Measurements from ENCODE around the gene ZNF316.
"Not testable (repeated sequence)": the region's sequence is repeated elsewhere in the genome, so short reads cannot be mapped to it uniquely, and the experiment has no call there.

The ZNF316 gene

DNA sequence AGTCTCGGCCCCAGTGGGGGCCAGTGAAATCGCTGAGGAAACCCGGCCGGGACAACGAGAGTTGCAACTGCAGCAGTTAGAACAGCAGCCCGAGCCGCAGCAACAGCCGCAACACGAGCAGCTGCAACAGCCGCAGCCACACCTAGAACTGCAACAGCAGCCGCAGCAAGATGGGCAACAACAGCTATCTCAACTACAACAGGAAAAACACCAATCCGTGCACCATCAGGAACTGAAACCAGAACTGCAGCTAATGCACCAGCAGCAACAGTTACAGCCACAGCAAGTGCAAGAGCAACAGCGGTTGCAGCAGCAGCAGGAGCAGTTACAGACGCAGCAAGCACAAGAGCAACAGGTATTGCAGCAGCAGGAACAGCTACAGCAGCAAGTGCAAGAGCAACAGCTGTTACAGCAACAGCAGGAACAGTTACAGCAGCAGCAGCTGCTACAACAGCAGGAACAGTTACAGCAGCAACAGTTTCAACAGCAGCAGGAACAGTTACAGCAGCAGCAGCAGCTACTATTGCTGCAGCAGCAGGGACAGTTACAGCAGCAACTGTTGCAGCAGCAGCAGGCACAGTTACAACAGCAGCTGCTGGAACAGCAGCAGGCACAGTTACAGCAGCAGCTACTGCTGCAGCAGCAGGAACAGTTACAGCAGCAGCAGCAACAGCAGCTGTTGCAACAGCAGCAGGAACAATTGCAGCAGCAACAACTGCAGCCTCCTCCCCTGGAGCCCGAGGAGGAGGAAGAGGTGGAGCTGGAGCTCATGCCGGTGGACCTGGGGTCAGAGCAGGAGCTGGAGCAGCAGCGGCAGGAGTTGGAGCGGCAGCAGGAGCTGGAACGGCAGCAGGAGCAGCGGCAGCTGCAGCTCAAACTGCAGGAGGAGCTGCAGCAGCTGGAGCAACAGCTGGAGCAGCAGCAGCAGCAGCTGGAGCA is 15.7 kb upstream of the ZNF316 start:
- peaks cover 0 to 3% (median 0%) of the 10 kb centered on the region in 5 donors for H3K4me1 ChIP-seq (ENCODE audit: control insufficient read depth in 5 of 5, insufficient read depth in 5 of 5, low read length in 5 of 5)
- no peak overlapping the region for H3K27ac ChIP-seq (ENCODE audit: low read depth, low read length)
- H3K4me3 ChIP-seq (ENCODE audit: low read depth in 1 of 5, low read length in 5 of 5) = no peak overlapping the region
- peaks cover 0 to 34% (median 16%) of the 10 kb centered on the region in 5 donors for H3K36me3 ChIP-seq (ENCODE audit: control insufficient read depth in 5 of 5, insufficient read depth in 5 of 5, low read length in 5 of 5)
- H3K9me3 ChIP-seq (ENCODE audit: control insufficient read depth in 5 of 5, low read length in 5 of 5) = no peaks in the 10 kb centered on the region
- no peak overlapping the region for H3K9ac ChIP-seq (ENCODE audit: low read length in 5 of 5)
- peaks cover 0 to 8% (median 0%) of the 10 kb centered on the region in 5 donors for H3K27me3 ChIP-seq (ENCODE audit: control insufficient read depth in 5 of 5, insufficient read depth in 4 of 5, low read length in 5 of 5)

DNA sequence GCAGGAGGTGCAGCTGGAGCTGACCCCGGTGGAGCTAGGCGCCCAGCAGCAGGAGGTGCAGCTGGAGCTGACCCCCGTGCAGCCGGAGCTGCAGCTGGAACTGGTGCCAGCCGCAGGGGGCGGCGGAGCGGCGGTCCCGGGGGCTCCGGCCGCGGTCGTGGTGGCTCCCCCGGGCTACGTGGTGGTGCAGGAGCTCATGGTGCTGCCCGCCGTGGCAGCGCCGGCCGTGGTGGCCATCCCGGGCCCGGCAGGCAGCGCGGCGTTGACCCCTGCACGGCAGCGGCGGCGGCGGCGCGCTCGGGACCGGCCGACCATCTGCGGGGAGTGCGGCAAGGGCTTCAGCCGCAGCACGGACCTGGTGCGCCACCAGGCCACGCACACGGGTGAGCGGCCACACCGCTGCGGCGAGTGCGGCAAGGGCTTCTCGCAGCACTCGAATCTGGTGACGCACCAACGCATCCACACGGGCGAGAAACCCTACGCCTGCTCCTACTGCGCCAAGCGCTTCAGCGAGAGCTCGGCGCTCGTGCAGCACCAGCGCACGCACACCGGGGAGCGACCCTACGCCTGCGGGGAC is 14.9 kb upstream of the ZNF316 start:
- peaks cover 0 to 33% (median 16%) of the 10 kb centered on the region in 5 donors for H3K36me3 ChIP-seq (ENCODE audit: control insufficient read depth in 5 of 5, insufficient read depth in 5 of 5, low read length in 5 of 5)
- H3K27me3 ChIP-seq (ENCODE audit: control insufficient read depth in 5 of 5, insufficient read depth in 4 of 5, low read length in 5 of 5) = peaks cover 0 to 1% (median 0%) of the 10 kb centered on the region in 5 donors
- no peak overlapping the region for H3K4me3 ChIP-seq (ENCODE audit: low read depth in 1 of 5, low read length in 5 of 5)
- H3K27ac ChIP-seq (ENCODE audit: low read depth, low read length) = no peak overlapping the region
- no peaks in the 10 kb centered on the region for H3K4me1 ChIP-seq (ENCODE audit: control insufficient read depth in 5 of 5, insufficient read depth in 5 of 5, low read length in 5 of 5)
- no peak overlapping the region for H3K9ac ChIP-seq (ENCODE audit: low read length in 5 of 5)
- H3K9me3 ChIP-seq (ENCODE audit: control insufficient read depth in 5 of 5, low read length in 5 of 5) = no peaks in the 10 kb centered on the region

DNA sequence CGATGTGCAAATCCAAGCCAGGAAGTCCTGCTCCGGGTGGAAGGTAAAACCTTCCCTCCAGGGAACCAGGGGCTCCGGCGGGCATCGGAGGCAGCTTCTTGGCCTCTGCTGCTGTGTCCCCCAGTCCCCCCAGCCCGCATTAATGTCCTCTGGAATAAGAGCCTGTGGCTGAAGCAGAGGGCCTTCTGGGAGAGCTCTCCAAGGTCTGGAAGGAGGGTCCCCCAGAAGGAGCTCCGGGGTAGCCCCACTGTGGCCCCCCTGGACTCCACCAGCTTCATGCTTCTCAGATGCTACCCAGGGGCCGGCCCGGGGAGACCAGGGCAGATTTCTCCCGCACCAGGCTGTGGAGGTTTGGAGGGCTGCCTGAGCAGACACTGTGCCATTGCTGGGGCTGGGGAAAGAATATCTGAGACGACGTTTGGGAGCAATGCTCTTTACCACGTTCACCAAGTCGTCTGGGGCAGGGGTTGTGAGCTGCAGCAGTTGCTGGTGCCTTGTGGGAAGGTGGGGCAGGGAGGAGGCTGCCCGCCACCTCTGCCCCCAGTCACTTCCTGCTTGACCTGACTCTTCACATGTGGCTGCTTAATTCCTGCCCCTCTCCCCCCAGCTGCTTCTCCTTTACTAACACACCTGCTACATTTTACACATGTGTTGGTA is 13.4 kb upstream of the ZNF316 start:
- peaks cover 0 to 28% (median 16%) of the 10 kb centered on the region in 5 donors for H3K36me3 ChIP-seq (ENCODE audit: control insufficient read depth in 5 of 5, insufficient read depth in 5 of 5, low read length in 5 of 5)

DNA sequence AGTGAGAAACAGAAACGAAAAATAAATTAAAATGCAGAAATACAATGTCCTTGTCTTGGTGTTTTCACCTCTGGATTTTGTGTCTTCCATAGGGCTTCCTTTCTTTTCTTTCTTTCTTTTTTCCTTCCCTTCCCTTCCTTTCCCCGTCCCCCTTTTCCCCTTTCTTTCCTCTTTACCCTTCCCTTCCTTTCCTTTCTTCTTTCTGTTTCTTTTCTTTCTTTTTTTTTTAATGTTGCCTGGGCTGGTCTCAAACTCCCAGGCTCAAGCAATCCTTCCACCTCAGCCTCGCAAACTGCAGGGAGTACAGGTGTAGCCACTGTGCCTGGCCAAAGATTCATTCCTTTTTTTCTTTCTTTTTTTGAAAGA is 12.9 kb upstream of the ZNF316 start:
- Histone ChIP-seq H3K27ac (ENCODE audit: low read depth, low read length) (no peak overlapping the region), H3K27me3 (ENCODE audit: control insufficient read depth in 5 of 5, insufficient read depth in 4 of 5, low read length in 5 of 5) (no peaks in the 10 kb centered on the region), H3K4me3 (ENCODE audit: low read depth in 1 of 5, low read length in 5 of 5) (no peak overlapping the region)

More for the DNA sequence above, 13.4 kb upstream of the ZNF316 start:
- Histone ChIP-seq H3K9me3 (ENCODE audit: control insufficient read depth in 5 of 5, low read length in 5 of 5) (no peaks in the 10 kb centered on the region), H3K9ac (ENCODE audit: low read length in 5 of 5) (no peak overlapping the region), H3K4me1 (ENCODE audit: control insufficient read depth in 5 of 5, insufficient read depth in 5 of 5, low read length in 5 of 5) (no peaks in the 10 kb centered on the region), H3K4me3 (ENCODE audit: low read depth in 1 of 5, low read length in 5 of 5) (no peak overlapping the region), H3K27ac (ENCODE audit: low read depth, low read length) (no peak overlapping the region), H3K27me3 (ENCODE audit: control insufficient read depth in 5 of 5, insufficient read depth in 4 of 5, low read length in 5 of 5) (no peaks in the 10 kb centered on the region)

DNA sequence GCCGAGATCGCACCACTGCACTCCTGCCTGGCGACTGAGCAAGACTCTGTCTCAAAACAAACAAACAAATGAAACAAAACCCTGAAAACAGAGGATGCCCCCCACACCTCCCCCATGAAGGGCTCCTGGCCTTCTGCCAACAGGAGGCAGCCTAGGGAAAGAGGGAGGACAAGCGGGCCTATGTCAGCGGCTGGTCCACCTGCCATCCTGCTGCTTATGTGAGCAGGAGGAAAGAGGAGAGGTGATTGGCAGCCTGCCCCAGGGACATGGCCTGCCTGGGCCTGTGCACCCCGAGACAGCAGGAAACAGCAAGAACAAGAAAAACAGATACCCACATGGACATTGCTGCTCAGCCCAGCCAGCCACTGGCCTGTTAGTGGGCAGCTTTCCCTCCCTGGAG is 9.1 kb upstream of the ZNF316 start:
- Histone ChIP-seq H3K4me3 (ENCODE audit: low read depth in 1 of 5, low read length in 5 of 5) (no peak overlapping the region), H3K9ac (ENCODE audit: low read length in 5 of 5) (no peak overlapping the region), H3K27me3 (ENCODE audit: control insufficient read depth in 5 of 5, insufficient read depth in 4 of 5, low read length in 5 of 5) (peaks cover 0 to 3% (median 0%) of the 10 kb centered on the region in 5 donors), H3K36me3 (ENCODE audit: control insufficient read depth in 5 of 5, insufficient read depth in 5 of 5, low read length in 5 of 5) (peaks cover 0 to 11% (median 4%) of the 10 kb centered on the region in 5 donors), H3K4me1 (ENCODE audit: control insufficient read depth in 5 of 5, insufficient read depth in 5 of 5, low read length in 5 of 5) (no peaks in the 10 kb centered on the region), H3K27ac (ENCODE audit: low read depth, low read length) (no peak overlapping the region), H3K9me3 (ENCODE audit: control insufficient read depth in 5 of 5, low read length in 5 of 5) (no peaks in the 10 kb centered on the region)

More for the DNA sequence above, 12.9 kb upstream of the ZNF316 start:
- Histone ChIP-seq H3K9me3 (ENCODE audit: control insufficient read depth in 5 of 5, low read length in 5 of 5) (no peaks in the 10 kb centered on the region), H3K9ac (ENCODE audit: low read length in 5 of 5) (no peak overlapping the region), H3K36me3 (ENCODE audit: control insufficient read depth in 5 of 5, insufficient read depth in 5 of 5, low read length in 5 of 5) (peaks cover 0 to 28% (median 16%) of the 10 kb centered on the region in 5 donors), H3K4me1 (ENCODE audit: control insufficient read depth in 5 of 5, insufficient read depth in 5 of 5, low read length in 5 of 5) (no peaks in the 10 kb centered on the region)

DNA sequence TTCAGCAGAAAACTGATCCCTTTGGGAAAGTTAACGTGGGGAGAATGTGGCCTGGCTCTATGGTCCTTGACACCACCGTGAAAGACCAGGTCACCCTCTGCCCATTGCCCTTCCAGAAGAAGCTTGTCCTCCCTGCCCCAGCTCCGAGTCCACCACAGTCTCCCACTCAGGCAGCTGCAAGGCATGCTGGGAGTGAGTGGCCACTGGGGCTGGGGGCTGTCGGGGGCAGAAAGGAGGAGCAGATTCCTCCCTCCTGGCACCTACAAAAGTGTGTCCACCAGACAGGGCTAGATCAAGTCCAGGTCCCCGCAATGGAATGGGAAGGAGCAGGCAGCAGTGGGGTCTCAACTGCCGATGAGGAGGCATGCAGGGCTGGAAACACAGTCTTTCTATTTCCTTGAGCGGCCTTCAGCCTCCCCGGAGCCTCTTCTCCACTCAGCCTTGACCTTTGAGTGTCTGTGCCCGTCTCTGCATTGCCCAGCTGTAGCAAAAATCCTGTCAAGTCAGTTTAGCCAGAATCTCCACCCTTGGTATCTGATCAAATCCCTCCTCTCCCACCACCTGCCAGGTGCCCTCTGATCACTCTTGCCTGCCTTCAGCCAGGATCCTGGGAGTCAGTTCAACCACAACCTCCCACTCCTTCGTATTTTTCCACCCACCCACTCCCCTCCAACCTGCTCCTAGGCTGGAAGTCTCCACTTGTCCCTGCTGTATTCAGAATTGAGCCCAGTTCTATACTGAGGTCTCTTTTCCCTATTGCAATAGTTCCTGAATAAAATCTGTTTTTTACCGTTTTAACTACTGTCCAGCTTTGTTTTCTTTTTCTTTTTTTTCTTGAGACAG is 6.9 kb upstream of the ZNF316 start:
- no peaks in the 10 kb centered on the region for H3K36me3 ChIP-seq (ENCODE audit: control insufficient read depth in 5 of 5, insufficient read depth in 5 of 5, low read length in 5 of 5)
- H3K4me3 ChIP-seq (ENCODE audit: low read depth in 1 of 5, low read length in 5 of 5) = no peak overlapping the region
- H3K4me1 ChIP-seq (ENCODE audit: control insufficient read depth in 5 of 5, insufficient read depth in 5 of 5, low read length in 5 of 5) = no peaks in the 10 kb centered on the region
- no peak overlapping the region for H3K9ac ChIP-seq (ENCODE audit: low read length in 5 of 5)
- no peak overlapping the region for H3K27ac ChIP-seq (ENCODE audit: low read depth, low read length)
- peaks cover 0 to 3% (median 0%) of the 10 kb centered on the region in 5 donors for H3K27me3 ChIP-seq (ENCODE audit: control insufficient read depth in 5 of 5, insufficient read depth in 4 of 5, low read length in 5 of 5)
- no peaks in the 10 kb centered on the region for H3K9me3 ChIP-seq (ENCODE audit: control insufficient read depth in 5 of 5, low read length in 5 of 5)

DNA sequence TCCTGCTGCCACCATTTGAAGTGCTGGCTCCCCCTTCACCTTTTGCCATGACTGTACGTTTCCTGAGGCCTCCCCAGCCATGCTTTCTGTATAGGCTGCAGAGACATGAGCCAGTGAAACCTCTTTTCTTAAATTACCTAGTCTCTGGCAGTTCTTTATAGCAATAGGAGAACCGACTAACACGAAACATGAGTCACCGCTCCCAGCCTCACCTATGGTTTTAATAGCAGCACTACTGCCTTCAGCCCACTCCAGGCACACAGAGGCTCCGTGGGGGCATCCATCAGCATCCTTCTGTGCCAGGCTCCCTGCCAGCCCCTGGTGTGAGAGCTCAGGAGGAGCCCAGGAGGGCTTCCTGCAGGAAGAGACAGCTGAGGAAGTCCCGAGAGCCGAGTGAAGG is 5.5 kb upstream of the ZNF316 start:
- Histone ChIP-seq H3K4me3 (ENCODE audit: low read depth in 1 of 5, low read length in 5 of 5) (no peak overlapping the region), H3K27ac (ENCODE audit: low read depth, low read length) (no peak overlapping the region), H3K9ac (ENCODE audit: low read length in 5 of 5) (no peak overlapping the region), H3K4me1 (ENCODE audit: control insufficient read depth in 5 of 5, insufficient read depth in 5 of 5, low read length in 5 of 5) (peaks cover 0 to 6% (median 5%) of the 10 kb centered on the region in 5 donors), H3K9me3 (ENCODE audit: control insufficient read depth in 5 of 5, low read length in 5 of 5) (no peaks in the 10 kb centered on the region), H3K36me3 (ENCODE audit: control insufficient read depth in 5 of 5, insufficient read depth in 5 of 5, low read length in 5 of 5) (no peaks in the 10 kb centered on the region), H3K27me3 (ENCODE audit: control insufficient read depth in 5 of 5, insufficient read depth in 4 of 5, low read length in 5 of 5) (peaks cover 0 to 3% (median 0%) of the 10 kb centered on the region in 5 donors)

DNA sequence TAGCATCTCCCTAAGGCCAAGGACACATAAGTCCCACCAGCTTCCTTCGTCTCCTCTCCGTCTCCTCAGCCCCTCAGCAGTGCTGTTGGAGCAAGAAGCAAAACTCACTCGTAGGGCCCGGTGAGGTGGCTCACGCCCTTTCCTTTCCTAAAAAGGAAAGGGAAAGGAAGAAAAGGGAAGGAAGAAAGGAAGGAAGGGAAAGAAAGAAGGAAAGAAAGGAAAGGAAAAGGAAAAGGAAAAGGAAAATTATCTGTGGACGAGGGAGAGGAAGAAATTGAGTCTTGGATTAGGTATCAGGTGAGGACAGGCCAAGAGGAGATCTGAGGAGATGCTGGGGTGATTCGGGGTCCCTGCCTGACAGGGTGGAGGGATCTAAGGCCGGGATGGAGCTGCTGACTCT is 3.1 kb upstream of the ZNF316 start:
- no peak overlapping the region for H3K9ac ChIP-seq (ENCODE audit: low read length in 5 of 5)
- H3K27me3 ChIP-seq (ENCODE audit: control insufficient read depth in 5 of 5, insufficient read depth in 4 of 5, low read length in 5 of 5) = peaks cover 0 to 3% (median 0%) of the 10 kb centered on the region in 5 donors
- H3K4me3 ChIP-seq (ENCODE audit: low read depth in 1 of 5, low read length in 5 of 5) = no peak overlapping the region
- peaks cover 2 to 25% (median 21%) of the 10 kb centered on the region in 5 donors for H3K4me1 ChIP-seq (ENCODE audit: control insufficient read depth in 5 of 5, insufficient read depth in 5 of 5, low read length in 5 of 5)
- no peaks in the 10 kb centered on the region for H3K9me3 ChIP-seq (ENCODE audit: control insufficient read depth in 5 of 5, low read length in 5 of 5)
- no peaks in the 10 kb centered on the region for H3K36me3 ChIP-seq (ENCODE audit: control insufficient read depth in 5 of 5, insufficient read depth in 5 of 5, low read length in 5 of 5)
- no peak overlapping the region for H3K27ac ChIP-seq (ENCODE audit: low read depth, low read length)

DNA sequence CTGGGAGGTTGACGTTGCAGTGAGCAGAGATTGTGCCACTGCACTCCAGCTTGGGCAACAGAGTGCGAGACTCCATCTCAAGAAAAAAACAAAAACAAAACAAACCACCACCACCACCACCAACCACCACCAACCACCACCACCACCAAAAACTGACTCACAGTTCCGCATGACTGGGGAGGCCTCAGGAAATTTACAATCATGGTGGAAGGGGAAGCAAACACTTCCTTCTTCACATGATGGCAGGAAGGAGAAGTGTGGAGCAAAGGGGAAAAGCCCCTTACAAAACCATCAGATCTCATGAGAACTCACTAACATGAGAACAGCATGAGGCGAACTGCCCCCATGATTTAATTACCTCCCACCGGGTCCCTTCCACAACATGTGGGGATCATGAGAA is 2.1 kb upstream of the ZNF316 start:
- H3K9me3 ChIP-seq (ENCODE audit: control insufficient read depth in 5 of 5, low read length in 5 of 5); H3K36me3 ChIP-seq (ENCODE audit: control insufficient read depth in 5 of 5, insufficient read depth in 5 of 5, low read length in 5 of 5); H3K4me3 ChIP-seq (ENCODE audit: low read depth in 1 of 5, low read length in 5 of 5); H3K27ac ChIP-seq (ENCODE audit: low read depth, low read length); H3K27me3 ChIP-seq (ENCODE audit: control insufficient read depth in 5 of 5, insufficient read depth in 4 of 5, low read length in 5 of 5); H3K9ac ChIP-seq (ENCODE audit: low read length in 5 of 5): not testable (repeated sequence)
- peaks cover 2 to 32% (median 28%) of the 10 kb centered on the region in 5 donors for H3K4me1 ChIP-seq (ENCODE audit: control insufficient read depth in 5 of 5, insufficient read depth in 5 of 5, low read length in 5 of 5)
